A673 (cell line): Measurements from ENCODE around the gene USF3.

Experiments used
- CTCF ChIP-seq: fragments of 300-800, 200-600 bp; sonication (generic); conservative IDR thresholded peaks from 2 replicates; pipeline ENCODE4 v1.5.1; 2017; ENCODE audit warnings: low read depth, mild to moderate bottlenecking, antibody characterized with exemption, low read length, moderate library complexity, mixed read lengths
- EZH2 ChIP-seq: fragments of 200-600 bp; sonication (generic); IDR thresholded peaks from 2 replicates; pipeline ENCODE4 v1.6.1; 2017; ENCODE audit warnings: borderline replicate concordance, low read depth, mild to moderate bottlenecking, mixed read lengths, antibody characterized with exemption, low read length; ENCODE audit not compliant: poor library complexity, severe bottlenecking

- TF ChIP-seq CTCF (no peak), EZH2 (no peak)
These were observed 32.7 kb downstream of the USF3 start for GRCh38 chr3:113663761-113664160.
